ENCODE results near the gene IGLON5.

The IGLON5 gene

DNA sequence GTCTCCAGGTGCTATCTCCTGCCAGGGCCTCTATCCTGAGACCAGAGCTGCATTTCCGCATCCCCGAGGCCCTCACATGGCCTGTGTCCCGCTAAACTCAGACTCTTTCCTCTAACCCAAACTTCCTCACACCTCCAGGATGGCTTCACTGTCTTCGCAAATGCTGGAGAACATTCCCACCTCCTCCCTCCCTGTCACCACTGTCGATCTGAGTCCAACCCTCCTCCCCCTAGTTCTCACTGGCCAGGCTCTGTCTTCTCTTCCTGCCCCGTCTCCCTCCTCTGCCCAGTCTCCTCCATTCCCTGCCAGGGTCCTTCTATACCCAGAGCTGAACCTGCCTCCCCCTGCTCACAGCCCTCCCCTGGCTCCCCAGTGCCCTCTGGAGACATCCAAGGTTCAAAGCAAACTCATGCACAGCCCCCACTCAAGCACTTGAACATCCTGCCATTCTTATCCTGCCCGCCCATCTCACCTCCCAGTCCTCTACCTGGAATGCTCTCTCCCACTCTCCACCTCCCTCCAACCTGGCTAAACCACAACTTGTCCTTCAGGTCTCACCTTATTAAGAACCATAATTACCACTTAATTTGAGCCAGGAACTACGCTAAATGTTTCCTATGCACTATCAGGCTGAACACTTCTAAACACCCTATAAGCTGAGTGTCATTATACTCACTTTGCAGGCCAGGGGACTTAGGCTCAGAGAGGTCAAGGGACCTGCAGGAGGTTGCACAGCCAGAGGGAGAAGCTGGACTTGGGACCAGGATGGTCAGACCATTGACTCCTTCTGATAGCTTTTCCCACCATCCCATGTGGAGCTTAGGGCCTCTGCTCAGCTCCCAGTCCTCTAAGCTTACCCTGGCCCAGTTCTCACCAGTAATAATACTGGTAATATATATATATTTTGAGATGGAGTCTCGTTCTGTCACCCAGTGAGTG lies 31.5 kb downstream of the IGLON5 start:
- TF ChIP-seq, protein P1, sequence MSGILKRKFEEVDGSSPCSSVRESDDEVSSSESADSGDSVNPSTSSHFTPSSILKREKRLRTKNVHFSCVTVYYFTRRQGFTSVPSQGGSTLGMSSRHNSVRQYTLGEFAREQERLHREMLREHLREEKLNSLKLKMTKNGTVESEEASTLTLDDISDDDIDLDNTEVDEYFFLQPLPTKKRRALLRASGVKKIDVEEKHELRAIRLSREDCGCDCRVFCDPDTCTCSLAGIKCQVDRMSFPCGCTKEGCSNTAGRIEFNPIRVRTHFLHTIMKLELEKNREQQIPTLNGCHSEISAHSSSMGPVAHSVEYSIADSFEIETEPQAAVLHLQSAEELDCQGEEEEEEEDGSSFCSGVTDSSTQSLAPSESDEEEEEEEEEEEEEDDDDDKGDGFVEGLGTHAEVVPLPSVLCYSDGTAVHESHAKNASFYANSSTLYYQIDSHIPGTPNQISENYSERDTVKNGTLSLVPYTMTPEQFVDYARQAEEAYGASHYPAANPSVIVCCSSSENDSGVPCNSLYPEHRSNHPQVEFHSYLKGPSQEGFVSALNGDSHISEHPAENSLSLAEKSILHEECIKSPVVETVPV (CRISPR knock-in tag; IDR thresholded peaks at IDR 0.05), result no peak
- TF ChIP-seq ZC3H10 (CRISPR knock-in tag; IDR thresholded peaks at IDR 0.05) (no peak), ARNTL (CRISPR knock-in tag; IDR thresholded peaks at IDR 0.05; ENCODE audit: borderline replicate concordance, low read depth) (no peak), CSDC2 (CRISPR knock-in tag; IDR thresholded peaks at IDR 0.05) (no peak), TOX (CRISPR knock-in tag; IDR thresholded peaks at IDR 0.05; ENCODE audit: borderline replicate concordance) (no peak), ZFP3 (CRISPR knock-in tag; IDR thresholded peaks at IDR 0.05) (no peak), ZFP30 (CRISPR knock-in tag; IDR thresholded peaks at IDR 0.05) (no peak), ESRRG (CRISPR knock-in tag; IDR thresholded peaks at IDR 0.05) (no peak), ZNF70 (CRISPR knock-in tag; IDR thresholded peaks at IDR 0.05) (no peak), RARB (CRISPR knock-in tag; IDR thresholded peaks at IDR 0.05) (no peak), TCF4 (CRISPR knock-in tag; IDR thresholded peaks at IDR 0.05; ENCODE audit: borderline replicate concordance) (no peak), OSR1 (CRISPR knock-in tag; IDR thresholded peaks at IDR 0.05) (no peak), PPARA (CRISPR knock-in tag; IDR thresholded peaks at IDR 0.05; ENCODE audit: borderline replicate concordance) (no peak), ZNF565 (CRISPR knock-in tag; conservative IDR thresholded peaks at IDR 0.05; ENCODE audit: low read depth) (no peak), BACH2 (CRISPR knock-in tag; IDR thresholded peaks at IDR 0.05; ENCODE audit: borderline replicate concordance) (no peak), GLIS3 (CRISPR knock-in tag; IDR thresholded peaks at IDR 0.05) (no peak)
- TF ChIP-seq, protein P2, sequence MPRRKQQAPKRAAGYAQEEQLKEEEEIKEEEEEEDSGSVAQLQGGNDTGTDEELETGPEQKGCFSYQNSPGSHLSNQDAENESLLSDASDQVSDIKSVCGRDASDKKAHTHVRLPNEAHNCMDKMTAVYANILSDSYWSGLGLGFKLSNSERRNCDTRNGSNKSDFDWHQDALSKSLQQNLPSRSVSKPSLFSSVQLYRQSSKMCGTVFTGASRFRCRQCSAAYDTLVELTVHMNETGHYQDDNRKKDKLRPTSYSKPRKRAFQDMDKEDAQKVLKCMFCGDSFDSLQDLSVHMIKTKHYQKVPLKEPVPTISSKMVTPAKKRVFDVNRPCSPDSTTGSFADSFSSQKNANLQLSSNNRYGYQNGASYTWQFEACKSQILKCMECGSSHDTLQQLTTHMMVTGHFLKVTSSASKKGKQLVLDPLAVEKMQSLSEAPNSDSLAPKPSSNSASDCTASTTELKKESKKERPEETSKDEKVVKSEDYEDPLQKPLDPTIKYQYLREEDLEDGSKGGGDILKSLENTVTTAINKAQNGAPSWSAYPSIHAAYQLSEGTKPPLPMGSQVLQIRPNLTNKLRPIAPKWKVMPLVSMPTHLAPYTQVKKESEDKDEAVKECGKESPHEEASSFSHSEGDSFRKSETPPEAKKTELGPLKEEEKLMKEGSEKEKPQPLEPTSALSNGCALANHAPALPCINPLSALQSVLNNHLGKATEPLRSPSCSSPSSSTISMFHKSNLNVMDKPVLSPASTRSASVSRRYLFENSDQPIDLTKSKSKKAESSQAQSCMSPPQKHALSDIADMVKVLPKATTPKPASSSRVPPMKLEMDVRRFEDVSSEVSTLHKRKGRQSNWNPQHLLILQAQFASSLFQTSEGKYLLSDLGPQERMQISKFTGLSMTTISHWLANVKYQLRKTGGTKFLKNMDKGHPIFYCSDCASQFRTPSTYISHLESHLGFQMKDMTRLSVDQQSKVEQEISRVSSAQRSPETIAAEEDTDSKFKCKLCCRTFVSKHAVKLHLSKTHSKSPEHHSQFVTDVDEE (CRISPR knock-in tag; IDR thresholded peaks at IDR 0.05), result no peak
- TF ChIP-seq, protein P3, sequence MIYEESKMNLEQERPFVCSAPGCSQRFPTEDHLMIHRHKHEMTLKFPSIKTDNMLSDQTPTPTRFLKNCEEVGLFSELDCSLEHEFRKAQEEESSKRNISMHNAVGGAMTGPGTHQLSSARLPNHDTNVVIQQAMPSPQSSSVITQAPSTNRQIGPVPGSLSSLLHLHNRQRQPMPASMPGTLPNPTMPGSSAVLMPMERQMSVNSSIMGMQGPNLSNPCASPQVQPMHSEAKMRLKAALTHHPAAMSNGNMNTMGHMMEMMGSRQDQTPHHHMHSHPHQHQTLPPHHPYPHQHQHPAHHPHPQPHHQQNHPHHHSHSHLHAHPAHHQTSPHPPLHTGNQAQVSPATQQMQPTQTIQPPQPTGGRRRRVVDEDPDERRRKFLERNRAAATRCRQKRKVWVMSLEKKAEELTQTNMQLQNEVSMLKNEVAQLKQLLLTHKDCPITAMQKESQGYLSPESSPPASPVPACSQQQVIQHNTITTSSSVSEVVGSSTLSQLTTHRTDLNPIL (CRISPR knock-in tag; IDR thresholded peaks at IDR 0.05; ENCODE audit: low read depth), result no peak
- TF ChIP-seq, protein P4, sequence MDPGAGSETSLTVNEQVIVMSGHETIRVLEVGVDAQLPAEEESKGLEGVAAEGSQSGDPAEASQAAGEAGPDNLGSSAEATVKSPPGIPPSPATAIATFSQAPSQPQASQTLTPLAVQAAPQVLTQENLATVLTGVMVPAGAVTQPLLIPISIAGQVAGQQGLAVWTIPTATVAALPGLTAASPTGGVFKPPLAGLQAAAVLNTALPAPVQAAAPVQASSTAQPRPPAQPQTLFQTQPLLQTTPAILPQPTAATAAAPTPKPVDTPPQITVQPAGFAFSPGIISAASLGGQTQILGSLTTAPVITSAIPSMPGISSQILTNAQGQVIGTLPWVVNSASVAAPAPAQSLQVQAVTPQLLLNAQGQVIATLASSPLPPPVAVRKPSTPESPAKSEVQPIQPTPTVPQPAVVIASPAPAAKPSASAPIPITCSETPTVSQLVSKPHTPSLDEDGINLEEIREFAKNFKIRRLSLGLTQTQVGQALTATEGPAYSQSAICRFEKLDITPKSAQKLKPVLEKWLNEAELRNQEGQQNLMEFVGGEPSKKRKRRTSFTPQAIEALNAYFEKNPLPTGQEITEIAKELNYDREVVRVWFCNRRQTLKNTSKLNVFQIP (CRISPR knock-in tag; IDR thresholded peaks at IDR 0.05; ENCODE audit: borderline replicate concordance, low read depth), result no peak
- TF ChIP-seq, protein P5, sequence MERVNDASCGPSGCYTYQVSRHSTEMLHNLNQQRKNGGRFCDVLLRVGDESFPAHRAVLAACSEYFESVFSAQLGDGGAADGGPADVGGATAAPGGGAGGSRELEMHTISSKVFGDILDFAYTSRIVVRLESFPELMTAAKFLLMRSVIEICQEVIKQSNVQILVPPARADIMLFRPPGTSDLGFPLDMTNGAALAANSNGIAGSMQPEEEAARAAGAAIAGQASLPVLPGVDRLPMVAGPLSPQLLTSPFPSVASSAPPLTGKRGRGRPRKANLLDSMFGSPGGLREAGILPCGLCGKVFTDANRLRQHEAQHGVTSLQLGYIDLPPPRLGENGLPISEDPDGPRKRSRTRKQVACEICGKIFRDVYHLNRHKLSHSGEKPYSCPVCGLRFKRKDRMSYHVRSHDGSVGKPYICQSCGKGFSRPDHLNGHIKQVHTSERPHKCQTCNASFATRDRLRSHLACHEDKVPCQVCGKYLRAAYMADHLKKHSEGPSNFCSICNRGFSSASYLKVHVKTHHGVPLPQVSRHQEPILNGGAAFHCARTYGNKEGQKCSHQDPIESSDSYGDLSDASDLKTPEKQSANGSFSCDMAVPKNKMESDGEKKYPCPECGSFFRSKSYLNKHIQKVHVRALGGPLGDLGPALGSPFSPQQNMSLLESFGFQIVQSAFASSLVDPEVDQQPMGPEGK (CRISPR knock-in tag; IDR thresholded peaks at IDR 0.05; ENCODE audit: borderline replicate concordance), result no peak
- ATAC-seq, result no peak

DNA sequence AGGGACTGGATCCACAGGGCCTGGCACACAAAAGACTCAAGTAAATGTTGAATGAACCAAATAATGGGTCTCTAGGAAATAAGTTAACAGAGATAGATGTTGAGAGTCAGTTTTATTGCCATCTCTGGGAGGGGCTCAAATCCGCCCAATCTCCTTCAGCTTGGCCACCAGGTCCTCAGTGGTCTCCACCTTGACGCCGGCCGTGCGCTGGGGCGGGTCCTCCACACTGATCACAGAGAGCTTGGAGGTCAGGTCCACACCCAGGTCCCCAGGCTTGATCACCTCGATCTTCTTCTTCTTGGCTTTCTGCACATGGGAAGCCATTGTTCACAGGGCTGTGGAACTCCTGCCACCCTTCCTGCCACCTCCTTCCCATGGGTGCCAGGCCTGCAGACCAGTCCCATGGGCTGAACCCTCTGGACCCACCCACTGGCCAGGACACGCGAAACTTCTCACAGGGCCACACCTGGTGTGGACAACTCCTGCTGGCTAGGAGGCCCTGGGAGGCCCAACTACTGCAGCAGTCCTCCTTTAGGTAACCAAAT lies 33.7 kb downstream of the IGLON5 start:
- TF ChIP-seq, protein P5 (CRISPR knock-in tag; IDR thresholded peaks at IDR 0.05; ENCODE audit: borderline replicate concordance), result no peak
- TF ChIP-seq CSDC2 (CRISPR knock-in tag; IDR thresholded peaks at IDR 0.05) (no peak), ZNF565 (CRISPR knock-in tag; conservative IDR thresholded peaks at IDR 0.05; ENCODE audit: low read depth) (no peak), GLIS3 (CRISPR knock-in tag; IDR thresholded peaks at IDR 0.05) (no peak), ISL1 (CRISPR knock-in tag; IDR thresholded peaks at IDR 0.05) (no peak), TOX (CRISPR knock-in tag; IDR thresholded peaks at IDR 0.05; ENCODE audit: borderline replicate concordance) (no peak), ARNTL (CRISPR knock-in tag; IDR thresholded peaks at IDR 0.05; ENCODE audit: borderline replicate concordance, low read depth) (no peak), BACH2 (CRISPR knock-in tag; IDR thresholded peaks at IDR 0.05; ENCODE audit: borderline replicate concordance) (no peak), RARB (CRISPR knock-in tag; IDR thresholded peaks at IDR 0.05) (no peak), OSR1 (CRISPR knock-in tag; IDR thresholded peaks at IDR 0.05) (no peak), ZFP3 (CRISPR knock-in tag; IDR thresholded peaks at IDR 0.05) (no peak)
- TF ChIP-seq, protein P4 (CRISPR knock-in tag; IDR thresholded peaks at IDR 0.05; ENCODE audit: borderline replicate concordance, low read depth), result no peak
- no peak for ATAC-seq

Data from SK-N-SH treated with all-trans-retinoic acid at 6 μM for 48 hours (cell line).